ACHN (cell line): ENCODE results near the gene ARSA.
"Not testable (repeated sequence)": the region's sequence is repeated elsewhere in the genome, so short reads cannot be mapped to it uniquely, and the experiment has no call there.

Source experiments
- DNase-seq: peaks from one replicate; pipeline ENCODE4 v3.0.0-alpha.2; 2015
- in situ Hi-C: cut with HindIII; loops from 2 replicates; pipeline ENCODE4 v1.10.0; 2017; ENCODE audit warnings: low sequenced_read_pairs, low pct_ligation_motif_present, low pct_unique_long_range_greater_than_20kb

The ARSA gene

GRCh38 chr22:50657925-50658324, 30.0 kb upstream of the ARSA start:
- in situ Hi-C loops, result no loop called here
- DNase-seq, result no peak

GRCh38 chr22:50656122-50657070, 28.4 kb upstream of the ARSA start:
- DNase-seq, result peak; percentile 34
- in situ Hi-C loops, result no loop called here

- in situ Hi-C loops, DNase-seq: not testable (repeated sequence)
These were observed 26.7 kb upstream of the ARSA start for GRCh38 chr22:50654664-50655063.

- no peak for DNase-seq
- in situ Hi-C loops, result no loop called here
These were observed 25.3 kb upstream of the ARSA start for GRCh38 chr22:50653256-50653655.

GRCh38 chr22:50643821-50644101, 15.8 kb upstream of the ARSA start:
- DNase-seq, in situ Hi-C loops: not testable (repeated sequence)

- DNase-seq, in situ Hi-C loops: not testable (repeated sequence)
These were observed 15.3 kb upstream of the ARSA start for GRCh38 chr22:50643021-50643820.

- DNase-seq, result no peak
- in situ Hi-C loops, result no loop called here
These were observed 14.0 kb upstream of the ARSA start for GRCh38 chr22:50641696-50642607.

- in situ Hi-C loops, result no loop called here
- DNase-seq, result no peak
These were observed 13.1 kb upstream of the ARSA start for GRCh38 chr22:50640857-50641647.

- DNase-seq, in situ Hi-C loops: not testable (repeated sequence)
These were observed 12.3 kb upstream of the ARSA start for GRCh38 chr22:50640296-50640695.

GRCh38 chr22:50635591-50635990, 7.6 kb upstream of the ARSA start:
- in situ Hi-C loops, result no loop called here
- no peak for DNase-seq

- no peak for DNase-seq
- in situ Hi-C loops, result no loop called here
These were observed 5.8 kb upstream of the ARSA start for GRCh38 chr22:50633771-50634170.

GRCh38 chr22:50633086-50633485, 5.1 kb upstream of the ARSA start:
- in situ Hi-C loops, result no loop called here
- DNase-seq, result no peak

GRCh38 chr22:50630376-50630775, 2.4 kb upstream of the ARSA start:
- in situ Hi-C loops, result no loop called here
- no peak for DNase-seq

GRCh38 chr22:50628543-50629134, 687 bp upstream of the ARSA start:
- in situ Hi-C loops, result no loop called here

GRCh38 chr22:50626850-50627641, 906 bp downstream of the ARSA start:
- DNase-seq, result no peak

More at GRCh38 chr22:50628543-50629134, 687 bp upstream of the ARSA start:
- DNase-seq, result no peak

GRCh38 chr22:50626314-50626849, 1.6 kb downstream of the ARSA start:
- DNase-seq, result no peak
- in situ Hi-C loops, result no loop called here

More at GRCh38 chr22:50626850-50627641, 906 bp downstream of the ARSA start:
- in situ Hi-C loops, result no loop called here
